Keratinocyte (primary cell): ENCODE measurements around the gene PRKAG2. TPM values are rescaled to one million over a fixed set of nuclear protein-coding genes. Genes with fewer than 3 reads are reported as not detected.
"Not testable (repeated sequence)": the region's sequence is repeated elsewhere in the genome, so short reads cannot be mapped to it uniquely, and the experiment has no call there.

Experiments
- DNase-seq: peaks from one replicate; pipeline ENCODE4 v3.0.0-alpha.2; 2011; ENCODE audit warnings: low read depth, missing footprints, low spot score
- FAIRE-seq: peaks from 2 replicates; lab custom pipeline; 2011; peaks lifted over from hg19 to GRCh38; lab: Jason Lieb, UNC
- H2AFZ ChIP-seq: 2 replicates; pipeline ENCODE4 v1.6.0; 2012; ENCODE audit warnings: low read length, control low read depth, inconsistent platforms; ENCODE audit not compliant: control insufficient read depth
- H3K27ac ChIP-seq: 2 replicates; pipeline ENCODE4 v1.5.1; 2011; ENCODE audit warnings: low read length; ENCODE audit not compliant: control insufficient read depth, insufficient read depth
- H3K27me3 ChIP-seq: 3 replicates; pipeline ENCODE4 v1.6.0; 2011; ENCODE audit warnings: low read length; ENCODE audit not compliant: control insufficient read depth, insufficient read depth; ENCODE audit errors: extremely low read depth
- H3K36me3 ChIP-seq, 2 experiments: 2 replicates in 1 of 2; 3 replicates in 1 of 2; pipeline ENCODE4 v1.5.1; 2011; ENCODE audit warnings: low read length in 2 of 2, mild to moderate bottlenecking in 1 of 2; ENCODE audit not compliant: control insufficient read depth in 2 of 2, insufficient read depth in 2 of 2; ENCODE audit errors: extremely low read depth in 1 of 2
- H3K4me1 ChIP-seq: 3 replicates; pipeline ENCODE4 v1.5.1; 2011; ENCODE audit warnings: low read length; ENCODE audit not compliant: control insufficient read depth, insufficient read depth; ENCODE audit errors: extremely low read depth
- H3K4me2 ChIP-seq: 3 replicates; pipeline ENCODE4 v1.6.0; 2011; ENCODE audit warnings: low read depth, low read length; ENCODE audit not compliant: control insufficient read depth, insufficient read depth; ENCODE audit errors: extremely low read depth
- H3K4me3 ChIP-seq, 3 experiments: fragments of 200-600 bp in 1 of 3; sonication (generic) in 1 of 3; 2 replicates in 2 of 3; 3 replicates in 1 of 3; pipeline ENCODE4 v1.5.1; 2011 to 2016; ENCODE audit warnings: low read length in 3 of 3, mild to moderate bottlenecking in 3 of 3, control low read depth in 2 of 3, inconsistent platforms in 1 of 3, low read depth in 1 of 3, mixed read lengths in 1 of 3, mixed run types in 1 of 3, moderate library complexity in 1 of 3; ENCODE audit not compliant: control insufficient read depth in 2 of 3, insufficient read depth in 2 of 3; ENCODE audit errors: extremely low read depth in 1 of 3
- H3K79me2 ChIP-seq: 2 replicates; pipeline ENCODE4 v1.6.0; 2012; ENCODE audit warnings: low read length; ENCODE audit not compliant: control insufficient read depth, insufficient read depth
- H3K9ac ChIP-seq: 3 replicates; pipeline ENCODE4 v1.6.0; 2011; ENCODE audit warnings: low read length; ENCODE audit not compliant: control insufficient read depth, insufficient read depth; ENCODE audit errors: extremely low read depth
- H3K9me1 ChIP-seq: 3 replicates; pipeline ENCODE4 v1.6.0; 2011; ENCODE audit warnings: low read length; ENCODE audit not compliant: control insufficient read depth, insufficient read depth; ENCODE audit errors: extremely low read depth
- H3K9me3 ChIP-seq: 2 replicates; pipeline ENCODE4 v1.5.1; 2012; ENCODE audit warnings: low read depth, low read length; ENCODE audit not compliant: control insufficient read depth
- H4K20me1 ChIP-seq: 3 replicates; pipeline ENCODE4 v1.6.0; 2011; ENCODE audit warnings: low read length; ENCODE audit not compliant: control insufficient read depth, insufficient read depth; ENCODE audit errors: extremely low read depth
- CTCF ChIP-seq, 3 experiments: IDR thresholded peaks in 1 of 3; conservative IDR thresholded peaks in 1 of 3; optimal IDR thresholded peaks in 1 of 3; 2 replicates in 2 of 3; 3 replicates in 1 of 3; pipeline versions ENCODE3 to v1.5.1; 2011; ENCODE audit warnings: low read length in 3 of 3, mild to moderate bottlenecking in 3 of 3, moderate library complexity in 2 of 3, control low read depth in 1 of 3, inconsistent platforms in 1 of 3; ENCODE audit not compliant: insufficient read depth in 2 of 3; ENCODE audit errors: extremely low read depth in 1 of 3
- EZH2 ChIP-seq: IDR thresholded peaks from one replicate; pipeline ENCODE4 v1.6.1; 2012; ENCODE audit warnings: inconsistent platforms, mild to moderate bottlenecking, low read length, moderate library complexity
- dilution Hi-C: fragments of 300-500 bp; cut with MboI; formaldehyde crosslinking; loops from one replicate; pipeline ENCODE4 v1.7.0; 2020; ENCODE audit warnings: low sequenced_read_pairs; ENCODE audit not compliant: extremely low pct_ligation_motif_present
- polyA plus RNA-seq, 5 experiments: library from polyadenylated mRNA; depleted of rRNA in 3 of 5; stranded (reverse) in 3 of 5; stranded (forward) in 1 of 5; unstranded in 1 of 5; fragments of >200 nt; gene quantifications; 1 replicate in 1 of 5; 2 replicates in 3 of 5; 3 replicates in 1 of 5; pipeline versions ENCODE4 v1.2.1 to v1.2.3, GENCODE V29; 2011 to 2012; ENCODE audit warnings: missing spikeins in 2 of 5, low read depth in 1 of 5, low replicate concordance in 1 of 5

Gene PRKAG2
- polyA plus RNA-seq, 1 donor (not counting 4 experiments of a cell fraction or from before 2014, with no cell fraction given), result 39.5 TPM

- dilution Hi-C loops, result no loop called here
- no peak for DNase-seq
- Histone ChIP-seq H3K4me3 (no peak overlapping the region), H3K4me2 (no peak overlapping the region), H3K27ac (no peak overlapping the region), H3K9ac (no peak overlapping the region), H3K9me3 (no peaks in the 10 kb centered on the region), H3K27me3 (no peaks in the 10 kb centered on the region), H3K4me1 (no peaks in the 10 kb centered on the region), H3K9me1 (no peaks in the 10 kb centered on the region), H3K36me3 (peaks cover 5 to 6% of the 10 kb centered on the region in 2 experiments), H4K20me1 (no peaks in the 10 kb centered on the region), H2AFZ (no peak overlapping the region), H3K79me2 (peaks cover 16% of the 10 kb centered on the region)
- no peak for FAIRE-seq
- TF ChIP-seq EZH2 (no peak), CTCF (optimal IDR thresholded peaks at IDR 0.05 in 1 of 3, IDR thresholded peaks at IDR 0.05 in 1 of 3, conservative IDR thresholded peaks at IDR 0.05 in 1 of 3; ENCODE audit: extremely low read depth in 1 of 3, insufficient read depth in 2 of 3, low read length in 3 of 3) (no peak)
Observed at GRCh38 chr7:151579644-151580043, 297.3 kb downstream of the PRKAG2 start.

- no peak for DNase-seq
- Histone ChIP-seq H3K9me3 (no peaks in the 10 kb centered on the region), H3K27me3 (no peaks in the 10 kb centered on the region), H3K9me1 (no peaks in the 10 kb centered on the region), H2AFZ (no peak overlapping the region), H4K20me1 (no peaks in the 10 kb centered on the region), H3K27ac (no peak overlapping the region), H3K4me3 (no peak overlapping the region), H3K36me3 (peaks cover 3 to 5% of the 10 kb centered on the region in 2 experiments), H3K79me2 (peaks cover 9% of the 10 kb centered on the region), H3K4me1 (no peaks in the 10 kb centered on the region), H3K9ac (no peak overlapping the region), H3K4me2 (no peak overlapping the region)
- no peak for FAIRE-seq
- dilution Hi-C loops, result no loop called here
- TF ChIP-seq EZH2 (no peak), CTCF (optimal IDR thresholded peaks at IDR 0.05 in 1 of 3, IDR thresholded peaks at IDR 0.05 in 1 of 3, conservative IDR thresholded peaks at IDR 0.05 in 1 of 3; ENCODE audit: extremely low read depth in 1 of 3, insufficient read depth in 2 of 3, low read length in 3 of 3) (no peak)
Observed at GRCh38 chr7:151575410-151575809, 301.5 kb downstream of the PRKAG2 start.

GRCh38 chr7:151573046-151573445, 303.9 kb downstream of the PRKAG2 start:
- H3K27me3 ChIP-seq, H3K4me3 ChIP-seq, dilution Hi-C loops, H3K79me2 ChIP-seq, H3K36me3 ChIP-seq, H3K9ac ChIP-seq, H3K9me1 ChIP-seq, H3K4me2 ChIP-seq, H3K27ac ChIP-seq, H3K9me3 ChIP-seq, H2AFZ ChIP-seq, H3K4me1 ChIP-seq, H4K20me1 ChIP-seq, FAIRE-seq: not testable (repeated sequence)
- peak; percentile 58 for DNase-seq
